Gastroesophageal sphincter (tissue), 3 donors: Measurements from ENCODE around the gene ERBB2.

Experiments used
- POLR2A ChIP-seq, 2 donors: fragments of 450-650 bp; IDR thresholded peaks; one replicate each; pipeline ENCODE4 v1.6.1; 2017; ENCODE audit warnings: antibody characterized with exemption in 2 of 2, mild to moderate bottlenecking in 2 of 2, moderate library complexity in 1 of 2
- TF ChIP-seq, protein P1 (sequence below), 4 experiments: fragments of 200-600 bp in 2 of 4; fragments of 450-650 bp in 2 of 4; sonication (generic) in 1 of 4; IDR thresholded peaks; one replicate each; pipeline ENCODE4 v1.5.1; 2017 to 2019; ENCODE audit warnings: antibody characterized with exemption in 4 of 4, mild to moderate bottlenecking in 2 of 4, moderate library complexity in 2 of 4

DNA sequence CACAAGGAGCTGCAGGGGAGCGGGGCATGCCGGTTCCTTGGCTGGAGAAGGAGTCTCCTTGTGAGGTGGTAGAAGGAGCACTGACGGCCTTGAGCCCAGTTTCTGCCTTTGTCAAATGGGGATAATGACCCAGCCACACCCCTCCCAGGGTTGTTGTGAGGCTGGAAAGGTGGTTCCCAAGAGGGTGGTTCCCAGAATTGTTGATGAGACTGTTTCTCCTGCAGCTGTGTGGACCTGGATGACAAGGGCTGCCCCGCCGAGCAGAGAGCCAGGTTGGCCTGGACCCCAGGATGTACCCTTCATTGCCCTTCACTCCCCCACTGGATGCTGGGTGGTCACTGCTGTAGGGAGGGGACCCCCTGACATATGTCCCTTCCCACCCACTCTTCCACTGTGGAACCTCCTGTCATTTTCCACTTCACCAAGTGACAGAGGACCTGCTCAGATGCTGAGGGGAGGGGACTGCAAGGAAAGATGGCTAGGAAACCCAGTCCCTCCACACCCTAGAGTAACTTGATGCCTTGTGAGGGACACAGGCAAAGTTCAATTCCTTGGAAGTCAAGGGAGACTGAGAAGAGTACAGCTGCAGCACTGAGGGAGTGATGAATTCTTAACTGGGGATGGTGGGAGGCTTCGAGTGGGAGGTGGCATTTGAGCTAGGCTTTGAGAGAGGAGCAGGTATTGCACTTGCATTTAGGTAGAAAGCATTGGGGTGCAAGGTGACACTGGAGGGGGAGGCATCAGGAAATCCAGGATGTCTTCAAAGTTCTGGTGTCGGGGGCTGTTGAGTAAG, 19.9 kb downstream of the ERBB2 start:
- TF ChIP-seq, protein P1, sequence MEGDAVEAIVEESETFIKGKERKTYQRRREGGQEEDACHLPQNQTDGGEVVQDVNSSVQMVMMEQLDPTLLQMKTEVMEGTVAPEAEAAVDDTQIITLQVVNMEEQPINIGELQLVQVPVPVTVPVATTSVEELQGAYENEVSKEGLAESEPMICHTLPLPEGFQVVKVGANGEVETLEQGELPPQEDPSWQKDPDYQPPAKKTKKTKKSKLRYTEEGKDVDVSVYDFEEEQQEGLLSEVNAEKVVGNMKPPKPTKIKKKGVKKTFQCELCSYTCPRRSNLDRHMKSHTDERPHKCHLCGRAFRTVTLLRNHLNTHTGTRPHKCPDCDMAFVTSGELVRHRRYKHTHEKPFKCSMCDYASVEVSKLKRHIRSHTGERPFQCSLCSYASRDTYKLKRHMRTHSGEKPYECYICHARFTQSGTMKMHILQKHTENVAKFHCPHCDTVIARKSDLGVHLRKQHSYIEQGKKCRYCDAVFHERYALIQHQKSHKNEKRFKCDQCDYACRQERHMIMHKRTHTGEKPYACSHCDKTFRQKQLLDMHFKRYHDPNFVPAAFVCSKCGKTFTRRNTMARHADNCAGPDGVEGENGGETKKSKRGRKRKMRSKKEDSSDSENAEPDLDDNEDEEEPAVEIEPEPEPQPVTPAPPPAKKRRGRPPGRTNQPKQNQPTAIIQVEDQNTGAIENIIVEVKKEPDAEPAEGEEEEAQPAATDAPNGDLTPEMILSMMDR (IDR thresholded peaks at IDR 0.05) = no peak
- no peak for TF ChIP-seq POLR2A (IDR thresholded peaks at IDR 0.05)
